A673 (cell line): ENCODE results near the gene ATG13. TPM values are rescaled to one million over a fixed set of nuclear protein-coding genes. Genes with fewer than 3 reads are reported as not detected.

ENCODE experiments used
- BruUV-seq: library from RNA; stranded (reverse); fragments of 400-500 nt; replicated peaks from 2 replicates; lab custom pipeline; 2021; lab: Mats Ljungman, UMichigan
- CTCF ChIA-PET: fragments of 300-600 bp; sonication (Branson Sonifier 250); formaldehyde crosslinking; loops from one replicate; lab custom pipeline; 2022; ENCODE audit warnings: antibody characterized with exemption; lab: Charles Lee
- POLR2A ChIA-PET: fragments of 300-600 bp; sonication (Branson Sonifier 250); formaldehyde crosslinking; loops from one replicate; lab custom pipeline; 2022; ENCODE audit warnings: antibody characterized with exemption; ENCODE audit not compliant: low non-redundant PET; lab: Charles Lee
- DNase-seq: peaks from one replicate; pipeline ENCODE4 v3.0.0-alpha.2; 2015; ENCODE audit warnings: low spot score
- H3K27ac ChIP-seq: fragments of 200-600 bp; sonication (generic); 2 replicates; pipeline ENCODE4 v1.5.1; 2016; ENCODE audit warnings: mixed run types, low read depth, mild to moderate bottlenecking, mixed read lengths, antibody characterized with exemption, low read length; ENCODE audit not compliant: poor library complexity, severe bottlenecking
- H3K27me3 ChIP-seq: fragments of 200-600 bp; sonication (generic); replicated peaks from 2 replicates; pipeline ENCODE4 v1.6.1; 2017; ENCODE audit warnings: mixed run types, low read depth, mild to moderate bottlenecking, mixed read lengths, antibody characterized with exemption, low read length; ENCODE audit not compliant: insufficient read depth, poor library complexity
- H3K36me3 ChIP-seq: fragments of 200-600 bp; sonication (generic); 2 replicates; pipeline ENCODE4 v1.6.1; 2016; ENCODE audit warnings: mixed run types, mild to moderate bottlenecking, mixed read lengths, antibody characterized with exemption, low read length; ENCODE audit not compliant: insufficient read depth, poor library complexity, severe bottlenecking
- H3K4me1 ChIP-seq: fragments of 200-600 bp; sonication (generic); 2 replicates; pipeline ENCODE4 v1.6.1; 2017; ENCODE audit warnings: mixed run types, mild to moderate bottlenecking, mixed read lengths, antibody characterized with exemption, low read length; ENCODE audit not compliant: insufficient read depth, poor library complexity, severe bottlenecking
- H3K4me3 ChIP-seq: fragments of 200-600 bp; sonication (generic); 2 replicates; pipeline ENCODE4 v1.5.1; 2016; ENCODE audit warnings: low read depth, mixed run types, mild to moderate bottlenecking, mixed read lengths, low read length; ENCODE audit not compliant: poor library complexity, severe bottlenecking
- H3K9me3 ChIP-seq: fragments of 200-600 bp; sonication (generic); 2 replicates; pipeline ENCODE4 v1.6.1; 2016; ENCODE audit warnings: mixed run types, low read depth, mild to moderate bottlenecking, mixed read lengths, antibody characterized with exemption, low read length; ENCODE audit not compliant: poor library complexity, severe bottlenecking
- EZH2 ChIP-seq: fragments of 200-600 bp; sonication (generic); IDR thresholded peaks from 2 replicates; pipeline ENCODE4 v1.6.1; 2017; ENCODE audit warnings: borderline replicate concordance, low read depth, mild to moderate bottlenecking, mixed read lengths, antibody characterized with exemption, low read length; ENCODE audit not compliant: poor library complexity, severe bottlenecking
- intact Hi-C: fragments of 100-400 bp; cut with micrococcal nuclease; formaldehyde crosslinking; loops from one replicate; pipeline ENCODE4 v1.10.0; 2022; ENCODE audit not compliant: unreplicated experiment
- total RNA-seq: library from RNA; stranded (reverse); gene quantifications from 2 replicates; pipeline ENCODE4 v1.2.3, GENCODE V29; 2021
- TF ChIP-seq, protein P1 (sequence below): fragments of 300-800, 200-600 bp; sonication (generic); conservative IDR thresholded peaks from 2 replicates; pipeline ENCODE4 v1.5.1; 2017; ENCODE audit warnings: low read depth, mild to moderate bottlenecking, antibody characterized with exemption, low read length, moderate library complexity, mixed read lengths

ATG13 gene
- total RNA-seq, 1 experiment from 2014 or later, result 155 TPM

- TF ChIP-seq, protein P1, sequence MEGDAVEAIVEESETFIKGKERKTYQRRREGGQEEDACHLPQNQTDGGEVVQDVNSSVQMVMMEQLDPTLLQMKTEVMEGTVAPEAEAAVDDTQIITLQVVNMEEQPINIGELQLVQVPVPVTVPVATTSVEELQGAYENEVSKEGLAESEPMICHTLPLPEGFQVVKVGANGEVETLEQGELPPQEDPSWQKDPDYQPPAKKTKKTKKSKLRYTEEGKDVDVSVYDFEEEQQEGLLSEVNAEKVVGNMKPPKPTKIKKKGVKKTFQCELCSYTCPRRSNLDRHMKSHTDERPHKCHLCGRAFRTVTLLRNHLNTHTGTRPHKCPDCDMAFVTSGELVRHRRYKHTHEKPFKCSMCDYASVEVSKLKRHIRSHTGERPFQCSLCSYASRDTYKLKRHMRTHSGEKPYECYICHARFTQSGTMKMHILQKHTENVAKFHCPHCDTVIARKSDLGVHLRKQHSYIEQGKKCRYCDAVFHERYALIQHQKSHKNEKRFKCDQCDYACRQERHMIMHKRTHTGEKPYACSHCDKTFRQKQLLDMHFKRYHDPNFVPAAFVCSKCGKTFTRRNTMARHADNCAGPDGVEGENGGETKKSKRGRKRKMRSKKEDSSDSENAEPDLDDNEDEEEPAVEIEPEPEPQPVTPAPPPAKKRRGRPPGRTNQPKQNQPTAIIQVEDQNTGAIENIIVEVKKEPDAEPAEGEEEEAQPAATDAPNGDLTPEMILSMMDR, result no peak
- no peak for TF ChIP-seq EZH2
- DNase-seq, result no peak
- Histone ChIP-seq H3K27me3 (no peaks in the 10 kb centered on the region), H3K27ac (no peak overlapping the region), H3K4me1 (peaks cover 3% of the 10 kb centered on the region), H3K36me3 (peaks cover 19% of the 10 kb centered on the region), H3K9me3 (peaks cover 6% of the 10 kb centered on the region), H3K4me3 (no peak overlapping the region)
- POLR2A ChIA-PET, result interaction anchor here (0.6 to 0.7 kb wide), 2 partner anchors 24 to 177 kb away, joined by 3 to 14 read pairs; no protein-coding TSS in a partner anchor
- no TSS peak for BruUV-seq
- CTCF ChIA-PET, result no interaction called here
- intact Hi-C loops, result no loop called here
Observed at GRCh38 chr11:46641639-46642038, 24.3 kb downstream of the ATG13 start.

DNA sequence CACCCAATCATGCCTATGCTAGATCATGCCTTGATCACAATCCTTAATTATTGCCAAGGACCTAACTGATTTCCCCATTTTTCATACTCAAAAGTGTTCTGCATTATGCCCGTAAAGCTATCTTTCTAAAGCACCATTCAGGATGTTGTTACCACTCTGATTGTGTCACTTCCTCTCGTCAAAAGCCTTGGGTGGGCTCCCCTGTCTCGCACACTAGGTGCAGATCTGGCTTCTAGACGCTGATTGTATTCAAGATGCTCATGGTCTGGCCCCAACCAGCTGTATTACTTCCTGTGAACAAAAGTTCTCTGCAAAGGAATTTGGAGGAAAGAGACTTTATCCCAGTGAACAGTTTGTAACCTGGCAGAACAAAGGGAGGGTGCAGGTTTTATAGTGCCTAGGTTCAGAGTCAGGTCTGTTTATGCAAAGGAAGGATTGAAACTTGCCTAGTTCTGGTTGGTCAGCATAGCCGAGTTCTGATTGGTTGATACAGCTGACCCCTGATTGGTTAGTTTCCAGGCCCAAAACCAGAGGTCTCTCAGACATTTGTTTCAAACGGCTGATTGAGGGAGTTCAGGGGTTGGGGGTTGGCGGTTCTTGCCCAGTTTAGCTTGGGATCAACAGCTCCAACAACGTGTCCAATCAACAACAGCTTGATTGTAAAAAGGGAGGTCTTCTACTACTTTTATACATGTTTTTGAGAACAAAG lies 25.4 kb downstream of the ATG13 start:
- POLR2A ChIA-PET, result no interaction called here
- TF ChIP-seq, protein P1, result no peak
- TF ChIP-seq EZH2, result no peak
- peaks cover 3% of the 10 kb centered on the region for H3K4me1 ChIP-seq
- no peaks in the 10 kb centered on the region for H3K27me3 ChIP-seq
- no peak overlapping the region for H3K27ac ChIP-seq
- H3K4me3 ChIP-seq, result no peak overlapping the region
- intact Hi-C loops, result no loop called here
- no peak for DNase-seq
- peaks cover 6% of the 10 kb centered on the region for H3K9me3 ChIP-seq
- CTCF ChIA-PET, result no interaction called here
- H3K36me3 ChIP-seq, result peaks cover 19% of the 10 kb centered on the region
- no TSS peak for BruUV-seq

DNA sequence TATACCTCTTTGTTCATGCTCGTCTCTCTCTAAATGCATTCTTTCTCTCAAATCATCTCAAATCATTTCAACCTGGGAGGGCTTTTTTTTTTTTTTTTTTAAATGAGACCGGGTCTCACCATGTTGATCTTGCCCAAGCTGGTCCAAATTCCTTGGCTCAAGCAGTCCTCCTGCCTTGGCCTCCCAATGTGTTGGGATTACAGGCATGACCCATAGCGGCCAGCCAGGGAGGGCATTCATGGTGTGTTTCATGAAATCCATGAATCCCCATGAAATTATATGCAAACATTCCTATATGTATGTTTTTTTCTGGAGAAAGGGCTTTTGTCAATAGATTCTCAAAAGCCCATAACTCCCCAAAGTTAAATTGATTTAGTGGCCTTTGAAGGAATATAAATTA lies 26.2 kb downstream of the ATG13 start:
- TF ChIP-seq EZH2, result no peak
- TF ChIP-seq, protein P1, result no peak
- POLR2A ChIA-PET, result no interaction called here
- Histone ChIP-seq H3K27me3 (no peaks in the 10 kb centered on the region), H3K9me3 (peaks cover 6% of the 10 kb centered on the region), H3K36me3 (peaks cover 13% of the 10 kb centered on the region), H3K4me3 (no peak overlapping the region), H3K4me1 (peaks cover 7% of the 10 kb centered on the region), H3K27ac (no peak overlapping the region)
- BruUV-seq, result no TSS peak
- intact Hi-C loops, result no loop called here
- CTCF ChIA-PET, result no interaction called here
- no peak for DNase-seq
